Upper lobe of right lung (tissue), 1 donor: Measurements from ENCODE around the gene RBM17. TPM values are rescaled to one million over a fixed set of nuclear protein-coding genes. Genes with fewer than 3 reads are reported as not detected.
"Not testable (repeated sequence)": the region's sequence is repeated elsewhere in the genome, so short reads cannot be mapped to it uniquely, and the experiment has no call there.

Experiments used
- ATAC-seq: fragments of 200-7000 bp; cut with Tn5 transposase; one replicate; pipeline ENCODE4 v1.9.1; 2020; ENCODE audit warnings: mild to moderate bottlenecking, moderate library complexity
- DNase-seq: peaks from one replicate; pipeline ENCODE4 v3.0.0-alpha.2; 2020
- H3K27ac ChIP-seq: fragments of 200-600 bp; one replicate; pipeline ENCODE4 v1.8.0; 2022
- H3K27me3 ChIP-seq: fragments of 200-600 bp; one replicate; pipeline ENCODE4 v1.8.0; 2022; ENCODE audit warnings: mild to moderate bottlenecking
- H3K36me3 ChIP-seq: fragments of 200-600 bp; one replicate; pipeline ENCODE4 v1.8.0; 2022
- H3K4me1 ChIP-seq: fragments of 200-600 bp; one replicate; pipeline ENCODE4 v1.8.0; 2022
- H3K4me3 ChIP-seq: fragments of 200-600 bp; one replicate; pipeline ENCODE4 v1.8.0; 2022; ENCODE audit warnings: mild to moderate bottlenecking
- H3K9me3 ChIP-seq: fragments of 200-600 bp; one replicate; pipeline ENCODE4 v1.8.0; 2022
- intact Hi-C: fragments of 100-400 bp; cut with DNase I; formaldehyde crosslinking; loops from one replicate; pipeline ENCODE4 v1.11.0; 2022
- long read RNA-seq: library from polyadenylated mRNA; unstranded; transcript quantifications from one replicate; pipeline ENCODE4 v2.0.0, GENCODE V29; 2021
- total RNA-seq: library from RNA; stranded (reverse); fragmentation: NEBNext Ultra II Directional; extraction: Animal tissue kit (Norgen Biotek cat#: 25700); gene quantifications from one replicate; pipeline ENCODE4 v1.2.1, GENCODE V29; 2021
- TF ChIP-seq, protein P1 (sequence below): fragments of 200-600 bp; IDR thresholded peaks from one replicate; pipeline ENCODE4 v1.8.0; 2022; ENCODE audit warnings: antibody characterized with exemption
- donor health status: DM: no; HTN: yes; CAD: no; lungs with severe emphysema.

RBM17 gene, protein sequence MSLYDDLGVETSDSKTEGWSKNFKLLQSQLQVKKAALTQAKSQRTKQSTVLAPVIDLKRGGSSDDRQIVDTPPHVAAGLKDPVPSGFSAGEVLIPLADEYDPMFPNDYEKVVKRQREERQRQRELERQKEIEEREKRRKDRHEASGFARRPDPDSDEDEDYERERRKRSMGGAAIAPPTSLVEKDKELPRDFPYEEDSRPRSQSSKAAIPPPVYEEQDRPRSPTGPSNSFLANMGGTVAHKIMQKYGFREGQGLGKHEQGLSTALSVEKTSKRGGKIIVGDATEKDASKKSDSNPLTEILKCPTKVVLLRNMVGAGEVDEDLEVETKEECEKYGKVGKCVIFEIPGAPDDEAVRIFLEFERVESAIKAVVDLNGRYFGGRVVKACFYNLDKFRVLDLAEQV
- 92.5 TPM for total RNA-seq
- long read RNA-seq, transcript RBM17-201 (12 exons, 2,755 nt), result major isoform, 112 of 201 reads
- long read RNA-seq, partial matches to known transcripts, result 59 of 201 reads
- long read RNA-seq, other reads (novel, unspliced or antisense), result 29 of 201 reads

DNA sequence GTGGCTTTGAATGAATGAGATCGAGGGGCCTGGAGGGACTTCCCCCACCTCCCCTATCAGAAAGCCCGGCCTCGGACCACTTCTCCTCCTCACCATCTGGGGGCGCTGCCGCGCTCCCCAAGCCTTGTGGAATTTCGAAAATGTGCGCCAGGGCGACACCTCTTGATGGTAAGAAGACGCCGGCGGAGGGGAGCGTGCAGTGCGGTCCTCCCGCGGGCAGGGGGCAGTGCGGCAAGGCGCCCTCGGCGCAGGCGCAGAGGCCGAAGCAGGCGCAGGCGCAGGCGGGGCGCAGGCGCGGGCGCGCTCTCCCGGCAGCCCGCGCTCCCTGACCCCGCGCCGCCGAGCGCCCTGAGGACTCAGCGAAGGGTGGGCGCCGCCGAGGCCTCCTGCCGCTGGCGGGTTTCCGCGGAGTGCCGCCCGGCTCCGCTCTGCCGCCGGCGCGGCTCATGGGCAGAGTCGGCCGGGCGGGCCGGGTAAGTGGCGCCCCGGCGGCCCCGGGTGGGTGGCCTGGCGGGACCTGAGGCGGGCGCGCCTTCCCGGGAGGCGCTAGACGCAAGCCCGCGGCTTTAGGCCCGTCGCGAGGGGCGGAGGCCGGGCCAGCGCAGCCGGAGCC is at the start of gene RBM17:
RBM17 (plus strand) TSS at position 314 of the 613 bp plus-strand sequence. CDS start 8,032 bp downstream, outside the sequence.
- DNase-seq (peak; percentile 98), ATAC-seq (peak; percentile 98)
- TF ChIP-seq, protein P1, sequence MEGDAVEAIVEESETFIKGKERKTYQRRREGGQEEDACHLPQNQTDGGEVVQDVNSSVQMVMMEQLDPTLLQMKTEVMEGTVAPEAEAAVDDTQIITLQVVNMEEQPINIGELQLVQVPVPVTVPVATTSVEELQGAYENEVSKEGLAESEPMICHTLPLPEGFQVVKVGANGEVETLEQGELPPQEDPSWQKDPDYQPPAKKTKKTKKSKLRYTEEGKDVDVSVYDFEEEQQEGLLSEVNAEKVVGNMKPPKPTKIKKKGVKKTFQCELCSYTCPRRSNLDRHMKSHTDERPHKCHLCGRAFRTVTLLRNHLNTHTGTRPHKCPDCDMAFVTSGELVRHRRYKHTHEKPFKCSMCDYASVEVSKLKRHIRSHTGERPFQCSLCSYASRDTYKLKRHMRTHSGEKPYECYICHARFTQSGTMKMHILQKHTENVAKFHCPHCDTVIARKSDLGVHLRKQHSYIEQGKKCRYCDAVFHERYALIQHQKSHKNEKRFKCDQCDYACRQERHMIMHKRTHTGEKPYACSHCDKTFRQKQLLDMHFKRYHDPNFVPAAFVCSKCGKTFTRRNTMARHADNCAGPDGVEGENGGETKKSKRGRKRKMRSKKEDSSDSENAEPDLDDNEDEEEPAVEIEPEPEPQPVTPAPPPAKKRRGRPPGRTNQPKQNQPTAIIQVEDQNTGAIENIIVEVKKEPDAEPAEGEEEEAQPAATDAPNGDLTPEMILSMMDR, result peak; percentile 100
- Histone ChIP-seq H3K27ac (peak within 1 kb of the TSS; percentile 86), H3K27me3 (no peaks in the 10 kb centered on the region), H3K4me3 (peak within 1 kb of the TSS; percentile 89), H3K9me3 (no peaks in the 10 kb centered on the region), H3K4me1 (peaks cover 50% of the 10 kb centered on the region), H3K36me3 (no peaks in the 10 kb centered on the region)
- intact Hi-C loops, result no loop called here

DNA sequence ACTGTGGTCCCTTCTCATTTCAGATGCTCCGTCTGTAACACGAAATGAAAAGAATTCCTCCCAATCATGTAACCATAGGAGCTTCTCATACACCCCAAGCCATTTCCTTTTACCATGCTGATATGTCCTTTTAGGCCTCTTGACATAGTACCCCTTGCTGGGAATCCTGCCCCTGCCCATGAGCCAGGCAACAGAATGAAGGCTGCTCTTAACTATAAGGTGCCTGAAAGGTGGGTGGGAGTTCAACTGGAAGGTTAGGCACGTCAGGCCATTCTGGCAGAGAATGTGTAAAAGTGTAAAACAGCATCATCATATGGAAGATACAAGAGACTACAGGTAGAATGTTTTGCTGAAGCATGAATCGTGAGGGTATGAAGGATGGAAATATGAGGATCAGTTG is 49.1 kb upstream of the RBM17 start:
- ATAC-seq (no peak), DNase-seq (no peak)
- no peaks in the 10 kb centered on the region for H3K9me3 ChIP-seq
- intact Hi-C loops, result no loop called here
- H3K4me3 ChIP-seq, result no peak overlapping the region
- no peak overlapping the region for H3K27ac ChIP-seq
- TF ChIP-seq, protein P1, result no peak
- no peaks in the 10 kb centered on the region for H3K4me1 ChIP-seq
- H3K36me3 ChIP-seq, result no peaks in the 10 kb centered on the region
- H3K27me3 ChIP-seq, result no peaks in the 10 kb centered on the region

DNA sequence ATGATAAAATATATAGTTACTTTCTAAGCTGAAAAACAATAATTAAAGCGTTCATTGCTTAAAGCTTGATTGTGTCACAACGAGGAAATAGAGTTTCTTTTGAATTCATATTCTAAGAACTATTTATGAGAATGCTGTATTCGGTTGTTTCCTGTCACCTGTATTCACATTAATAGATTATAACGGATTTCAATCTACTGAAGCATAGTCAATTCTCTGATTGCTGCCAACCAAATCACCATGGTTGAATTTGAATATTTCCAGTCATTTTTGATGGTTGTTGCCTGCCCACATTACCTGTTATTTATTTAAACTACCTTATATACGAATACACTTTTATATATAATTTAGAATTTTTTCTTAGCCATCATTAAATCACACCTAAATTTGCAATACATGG is 48.6 kb upstream of the RBM17 start:
- TF ChIP-seq, protein P1, result no peak
- ATAC-seq (no peak), DNase-seq (no peak)
- Histone ChIP-seq H3K9me3 (no peaks in the 10 kb centered on the region), H3K27ac (no peak overlapping the region), H3K36me3 (no peaks in the 10 kb centered on the region), H3K4me3 (no peak overlapping the region), H3K4me1 (no peaks in the 10 kb centered on the region), H3K27me3 (no peaks in the 10 kb centered on the region)
- intact Hi-C loops, result no loop called here

DNA sequence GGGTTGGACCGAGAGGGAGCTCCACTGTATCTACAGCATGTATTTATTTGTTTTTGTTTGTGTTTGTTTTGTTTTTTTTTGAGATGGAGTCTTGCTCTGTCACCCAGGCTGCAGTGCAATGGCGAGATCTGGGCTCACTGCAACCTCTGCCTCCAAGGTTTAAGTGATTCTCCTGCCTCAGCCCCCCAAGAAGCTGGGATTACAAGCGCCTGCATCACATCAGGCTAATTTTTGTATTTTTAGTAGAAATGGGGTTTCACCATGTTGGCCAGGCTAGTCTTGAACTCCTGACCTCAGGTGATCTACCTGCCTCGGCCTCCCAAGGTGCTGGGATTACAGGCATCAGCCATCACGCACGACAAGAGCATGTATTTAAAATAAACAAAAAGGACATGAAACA is 45.5 kb upstream of the RBM17 start:
- DNase-seq, H3K4me1 ChIP-seq, H3K9me3 ChIP-seq, H3K27me3 ChIP-seq, intact Hi-C loops, ATAC-seq, H3K36me3 ChIP-seq, H3K27ac ChIP-seq, H3K4me3 ChIP-seq: not testable (repeated sequence)

DNA sequence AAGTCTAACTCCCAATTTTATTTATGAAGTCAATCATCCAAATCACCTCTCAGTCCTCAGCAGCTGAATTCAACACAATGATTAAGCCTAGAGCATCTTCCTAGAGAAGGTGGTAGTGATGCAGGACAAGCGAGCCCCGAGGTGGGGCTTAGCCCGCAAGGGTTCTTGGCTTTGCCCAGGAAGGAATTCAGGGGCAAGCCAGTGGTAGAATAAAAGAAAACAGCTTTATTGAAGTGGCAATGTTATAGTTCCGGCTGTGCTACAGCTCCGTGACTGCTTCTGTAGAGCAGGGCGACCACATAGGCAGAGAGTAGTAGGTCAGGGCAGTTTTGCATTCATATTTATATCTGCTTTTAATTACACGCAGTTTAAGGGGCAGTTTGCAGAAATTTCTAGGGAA is 44.8 kb upstream of the RBM17 start:
- no peak overlapping the region for H3K4me3 ChIP-seq
- TF ChIP-seq, protein P1, result no peak
- H3K27ac ChIP-seq, result no peak overlapping the region
- no peaks in the 10 kb centered on the region for H3K36me3 ChIP-seq
- no peak for ATAC-seq
- DNase-seq, result no peak
- H3K4me1 ChIP-seq, result no peaks in the 10 kb centered on the region
- no peaks in the 10 kb centered on the region for H3K9me3 ChIP-seq
- no peaks in the 10 kb centered on the region for H3K27me3 ChIP-seq
- intact Hi-C loops, result no loop called here

DNA sequence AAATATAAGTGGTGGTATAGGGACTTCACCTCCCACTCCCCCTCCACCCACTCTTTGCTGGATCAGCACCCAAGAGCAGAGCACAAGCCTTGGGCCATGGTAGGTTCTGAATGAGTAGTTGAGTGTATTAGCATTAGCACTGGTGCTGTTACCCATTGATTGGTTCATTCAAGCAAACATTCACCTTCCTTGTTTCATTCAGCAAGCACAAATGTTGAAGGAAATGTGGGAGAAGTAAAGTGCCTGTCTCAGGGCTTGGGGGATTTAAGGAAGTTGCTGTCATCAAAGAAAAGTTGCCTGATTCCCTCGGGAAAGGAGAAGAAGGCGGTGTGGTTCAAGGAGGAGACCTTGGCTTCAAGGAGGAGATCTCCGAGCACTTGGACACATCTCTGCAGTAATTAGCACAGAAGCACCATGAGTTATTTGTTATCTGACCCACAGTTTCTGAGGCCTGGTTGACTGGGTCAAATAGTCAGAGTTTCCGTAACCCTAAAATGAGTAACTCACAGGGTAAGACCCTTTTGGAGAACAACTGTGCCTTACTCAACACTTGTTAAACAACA is 44.0 kb upstream of the RBM17 start:
- no peak for ATAC-seq
- Histone ChIP-seq H3K4me3 (no peak overlapping the region), H3K27me3 (no peaks in the 10 kb centered on the region), H3K4me1 (no peaks in the 10 kb centered on the region), H3K36me3 (no peaks in the 10 kb centered on the region), H3K9me3 (no peaks in the 10 kb centered on the region), H3K27ac (no peak overlapping the region)
- TF ChIP-seq, protein P1, result no peak
- DNase-seq, result no peak
- intact Hi-C loops, result no loop called here
